ENCODE data around the gene EPHB2. TPM values are rescaled to one million over a fixed set of nuclear protein-coding genes. Genes with fewer than 3 reads are reported as not detected.

EPHB2 gene
- total RNA-seq, 1 experiment from 2014 or later, result 39.3 TPM

- no peak for DNase-seq (ENCODE audit: low spot score)
Measured at GRCh38 chr1:22722901-22723550, 12.4 kb downstream of the EPHB2 start.

DNA sequence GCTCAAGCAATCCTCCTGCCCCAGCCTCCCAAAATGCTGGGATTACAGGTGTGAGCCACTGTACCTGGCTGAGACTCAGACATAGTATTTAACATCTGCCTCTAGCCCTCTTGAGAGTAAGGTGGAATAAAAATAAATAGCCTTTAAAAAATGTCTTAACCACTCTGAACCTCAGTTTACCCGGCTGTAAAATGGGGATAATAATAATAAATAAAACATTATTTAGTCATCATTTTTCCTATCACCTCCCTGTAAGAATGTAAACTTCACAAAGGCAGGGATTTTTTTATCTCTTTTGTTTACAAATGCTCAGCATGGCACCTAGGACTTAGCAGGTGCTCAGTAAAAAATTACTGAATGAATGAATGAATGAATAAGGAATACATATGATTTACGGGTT is 17.2 kb downstream of the EPHB2 start:
- no peak for DNase-seq (ENCODE audit: low spot score)

- DNase-seq (ENCODE audit: low spot score), result no peak
Measured at GRCh38 chr1:22728751-22729399, 18.2 kb downstream of the EPHB2 start.

- DNase-seq (ENCODE audit: low spot score), result no peak
Measured at GRCh38 chr1:22729400-22729773, 18.7 kb downstream of the EPHB2 start.

- no peak for DNase-seq (ENCODE audit: low spot score)
Measured at GRCh38 chr1:22729912-22730311, 19.3 kb downstream of the EPHB2 start.

- no peak for DNase-seq (ENCODE audit: low spot score)
Measured at GRCh38 chr1:22731924-22732720, 21.5 kb downstream of the EPHB2 start.

DNA sequence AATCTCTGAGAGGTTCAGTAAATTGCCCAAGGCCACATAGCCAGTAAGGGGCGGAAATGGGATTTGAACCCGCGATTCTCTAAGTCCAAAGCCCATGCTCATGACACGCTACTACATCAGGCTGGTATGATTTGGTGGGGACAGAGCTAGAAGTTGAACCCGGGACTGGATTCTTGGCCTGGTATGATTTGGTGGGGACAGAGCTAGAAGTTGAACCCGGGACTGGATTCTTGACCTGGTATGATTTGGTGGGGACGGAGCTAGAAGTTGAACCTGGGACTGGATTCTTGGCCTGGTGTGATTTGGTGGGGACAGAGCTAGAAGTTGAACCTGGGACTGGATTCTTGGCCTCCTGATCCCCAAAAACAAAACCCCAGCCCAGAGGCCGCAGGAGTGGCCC is 23.0 kb downstream of the EPHB2 start:
- no peak for DNase-seq (ENCODE audit: low spot score)

- no peak for DNase-seq (ENCODE audit: low spot score)
Measured at GRCh38 chr1:22736501-22737080, 26.0 kb downstream of the EPHB2 start.

GRCh38 chr1:22737374-22738068 is 26.9 kb downstream of the EPHB2 start:
- DNase-seq (ENCODE audit: low spot score), result no peak

- DNase-seq (ENCODE audit: low spot score), result no peak
Measured at GRCh38 chr1:22738069-22738435, 27.4 kb downstream of the EPHB2 start.

- peak; percentile 31 for DNase-seq (ENCODE audit: low spot score)
Measured at GRCh38 chr1:22738522-22738921, 27.9 kb downstream of the EPHB2 start.

DNA sequence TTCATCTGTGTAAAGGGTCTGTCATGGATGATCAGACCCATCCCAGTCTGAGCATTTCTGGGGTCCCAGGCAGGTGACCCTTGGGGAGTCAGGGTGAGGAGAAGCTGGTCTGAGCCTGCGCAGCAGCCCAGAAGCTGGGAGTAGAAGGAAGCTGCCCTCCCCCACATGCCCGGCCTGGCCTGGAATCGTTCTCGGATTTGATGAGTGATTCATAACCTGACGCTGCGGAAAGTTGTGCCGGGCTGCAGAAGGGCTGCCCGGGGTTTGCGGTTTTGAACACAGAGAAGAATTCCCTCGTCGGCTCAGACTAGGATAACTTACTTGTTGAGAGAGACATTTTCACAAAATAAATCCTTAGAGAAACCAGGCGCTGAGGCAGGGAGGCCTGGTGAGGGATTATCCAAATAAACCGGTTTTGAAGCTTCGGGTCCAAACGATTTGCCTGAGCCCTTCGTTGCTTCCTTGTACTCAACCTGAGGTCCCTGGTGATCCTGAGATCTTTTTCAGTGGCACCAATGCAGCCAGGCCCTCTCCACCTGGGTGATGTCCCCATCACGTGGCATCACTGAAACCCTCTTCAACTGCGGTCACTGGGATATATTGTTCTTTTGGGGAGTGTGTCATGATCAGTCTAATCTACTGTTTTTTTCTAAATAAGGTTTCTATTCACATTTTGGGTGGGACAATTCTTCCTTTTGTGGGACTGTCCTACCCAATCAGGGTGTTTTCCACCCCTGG is 29.2 kb downstream of the EPHB2 start:
- DNase-seq (ENCODE audit: low spot score), result peak; percentile 82

- DNase-seq (ENCODE audit: low spot score), result no peak
Measured at GRCh38 chr1:22741118-22741517, 30.5 kb downstream of the EPHB2 start.

DNA sequence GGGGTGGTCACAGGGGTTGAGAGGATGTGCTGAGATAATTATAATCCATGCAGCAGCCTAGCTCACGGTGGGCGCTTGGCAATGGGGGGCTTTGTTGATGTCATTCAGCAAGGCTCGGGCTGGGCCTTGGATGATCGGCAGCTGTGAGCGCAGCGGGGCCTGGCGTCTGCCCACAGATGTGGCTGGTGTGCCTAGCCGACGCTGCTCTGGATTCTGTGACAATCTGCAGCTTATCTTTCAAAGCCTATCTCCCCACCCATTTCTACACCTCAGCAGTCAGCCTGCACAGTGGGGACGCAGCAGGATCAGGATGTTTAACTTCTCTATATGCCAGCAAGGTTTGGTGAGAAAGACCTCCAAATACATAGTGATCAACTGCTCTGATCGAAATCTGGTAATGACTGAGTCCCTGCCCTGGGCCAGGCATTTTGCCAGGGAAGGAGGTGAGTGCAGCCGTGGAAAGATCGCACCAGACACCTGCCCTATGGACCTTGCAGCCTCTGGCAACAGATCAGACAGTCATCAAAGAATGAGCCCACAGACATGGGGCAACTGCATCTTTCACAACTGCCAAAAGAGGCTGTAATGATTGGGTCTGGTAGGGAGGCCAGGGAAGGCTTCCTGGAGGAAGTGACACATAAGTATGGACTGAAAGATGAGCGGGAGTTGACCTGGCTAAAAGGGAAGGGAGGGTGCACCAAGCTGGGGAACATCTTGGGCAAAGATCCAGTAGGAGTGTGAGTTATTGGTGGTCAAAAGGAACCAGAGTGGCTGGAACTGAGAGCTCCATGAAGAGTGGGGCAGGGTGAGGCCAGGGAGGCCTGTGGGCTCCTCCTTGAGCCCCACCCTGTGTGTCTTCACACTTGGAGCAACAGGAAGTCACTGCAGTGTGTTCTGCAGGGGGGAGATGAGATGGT is 35.3 kb downstream of the EPHB2 start:
- peak; percentile 93 for DNase-seq (ENCODE audit: low spot score)

GRCh38 chr1:22747021-22747734 is 36.5 kb downstream of the EPHB2 start:
- peak; percentile 90 for DNase-seq (ENCODE audit: low spot score)

DNA sequence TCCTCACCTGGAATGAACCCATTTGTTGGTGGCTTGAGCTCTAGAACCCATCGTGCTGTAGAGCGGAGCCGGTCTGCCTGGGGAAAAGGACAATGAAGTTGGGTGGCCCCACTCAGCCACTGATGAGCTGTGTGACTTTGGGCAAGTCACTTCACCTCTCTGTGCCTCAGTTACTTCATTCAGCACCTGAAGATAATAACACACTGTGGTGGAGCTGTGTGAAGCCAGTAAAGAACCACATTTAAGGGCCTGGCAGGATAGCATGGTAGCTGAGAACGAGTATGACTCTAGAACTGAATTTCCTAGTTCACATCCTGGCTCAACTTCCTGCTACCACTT is 37.1 kb downstream of the EPHB2 start:
- DNase-seq (ENCODE audit: low spot score), result no peak

GRCh38 chr1:22749503-22749902 is 38.9 kb downstream of the EPHB2 start:
- no peak for DNase-seq (ENCODE audit: low spot score)

DNA sequence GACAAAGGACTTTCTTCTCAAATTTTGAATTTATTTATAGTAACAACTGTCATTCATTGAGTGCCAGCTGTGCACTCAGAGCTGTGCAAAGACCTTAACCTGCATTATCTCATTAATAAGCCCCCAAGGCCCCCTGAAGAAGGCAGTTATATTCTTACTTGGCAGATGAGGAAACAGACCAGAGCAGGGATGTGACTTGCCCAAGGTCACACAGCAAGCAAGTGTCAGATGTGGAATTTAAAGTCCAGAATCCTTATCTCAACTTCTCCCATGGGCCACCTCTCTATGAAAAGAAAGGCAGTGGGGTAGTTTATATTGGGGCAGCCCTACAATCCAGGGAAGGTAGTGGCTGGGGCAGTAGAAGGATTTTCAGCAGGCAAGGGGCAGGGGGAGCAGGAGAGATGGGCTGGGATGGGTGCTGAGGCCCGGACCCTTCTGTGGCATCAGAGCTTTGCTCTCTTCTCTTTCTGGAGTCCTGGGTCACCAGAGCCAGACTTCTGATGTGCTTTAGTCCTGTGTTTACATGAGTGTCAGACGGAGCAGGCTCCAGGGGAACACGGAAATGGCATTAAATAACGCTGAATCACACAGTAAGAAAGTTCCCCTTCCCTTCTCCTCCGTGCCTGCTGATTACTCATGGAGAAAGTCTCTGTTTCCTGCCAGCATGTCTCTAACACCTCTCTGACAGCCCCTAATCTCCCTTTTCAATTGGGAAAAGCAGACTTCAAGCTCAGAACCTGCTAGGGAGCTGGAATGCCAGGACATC is 39.5 kb downstream of the EPHB2 start:
- DNase-seq (ENCODE audit: low spot score), result peak; percentile 89

GRCh38 chr1:22750685-22751051 is 40.0 kb downstream of the EPHB2 start:
- no peak for DNase-seq (ENCODE audit: low spot score)

All from A172 (cell line).